K562 (cell line): ENCODE measurements around the gene SLC7A10. TPM values are rescaled to one million over a fixed set of nuclear protein-coding genes. Genes with fewer than 3 reads are reported as not detected.
A peak's percentile ranks its signal among the peaks of the same experiment; 100 is the strongest.
"Not testable (repeated sequence)": the region's sequence is repeated elsewhere in the genome, so short reads cannot be mapped to it uniquely, and the experiment has no call there.

Experiments
- ATAC-seq: fragments of 200-7000 bp; cut with Tn5 transposase; 3 replicates; pipeline ENCODE4 v1.9.1; 2020; ENCODE audit warnings: moderate library complexity
- BruUV-seq: library from RNA; stranded (reverse); fragments of 400-500 nt; replicated peaks from 2 replicates; lab custom pipeline; 2021; lab: Mats Ljungman, UMichigan
- CTCF ChIA-PET: fragments of 300-600 bp; formaldehyde crosslinking; extraction: SDS; loops from one replicate; lab custom pipeline; 2021; ENCODE audit warnings: low intra/inter-chr PET ratio; lab: Yijun Ruan, JAX
- POLR2A ChIA-PET: fragments of 300-600, 350-650 bp; sonication (Branson Sonifier 250); formaldehyde crosslinking; extraction: SDS; loops from one replicate; lab custom pipeline; 2021; ENCODE audit warnings: antibody characterized with exemption, inconsistent platforms; lab: Yijun Ruan, JAX
- DNase-seq, 4 experiments: peaks; one replicate each; pipeline versions ENCODE4 v3.0.0 to v3.0.0-alpha.2; 2011 to 2018; ENCODE audit warnings: low spot score in 3 of 4, mixed read lengths in 3 of 4; ENCODE audit errors: extremely low read depth in 1 of 4
- FAIRE-seq: peaks from 2 replicates; lab custom pipeline; 2011; peaks lifted over from hg19 to GRCh38; lab: Jason Lieb, UNC
- H2AFZ ChIP-seq: 2 replicates; pipeline ENCODE4 v1.6.0; 2011; ENCODE audit warnings: low read depth, low read length, control low read depth, inconsistent platforms
- H3K27ac ChIP-seq: fragments of 200-600 bp; 3 replicates; pipeline ENCODE4 v1.8.0; 2011; ENCODE audit warnings: low read depth, mild to moderate bottlenecking, control low read depth, inconsistent platforms, low read length, moderate library complexity, mixed read lengths; ENCODE audit errors: extremely low read depth
- H3K27me3 ChIP-seq, 2 experiments: fragments of 300-600 bp in 1 of 2; 2 replicates in 1 of 2; 3 replicates in 1 of 2; pipeline versions ENCODE4 v1.6.0 to v1.8.0; 2011; ENCODE audit warnings: inconsistent platforms in 2 of 2, low read length in 2 of 2, mild to moderate bottlenecking in 1 of 2, mixed read lengths in 1 of 2, moderate library complexity in 1 of 2; ENCODE audit not compliant: control insufficient read depth in 2 of 2, insufficient read depth in 2 of 2
- H3K36me3 ChIP-seq: fragments of 300-600 bp; 3 replicates; pipeline ENCODE4 v1.8.0; 2011; ENCODE audit warnings: mild to moderate bottlenecking, low read length, inconsistent platforms; ENCODE audit not compliant: control insufficient read depth, insufficient read depth
- H3K4me1 ChIP-seq, 2 experiments: fragments of 200-600 bp in 1 of 2; replicated peaks in 1 of 2; 2 replicates in 1 of 2; 3 replicates in 1 of 2; pipeline versions ENCODE4 v1.5.1 to v1.8.0; 2011; ENCODE audit warnings: inconsistent platforms in 2 of 2, low read length in 2 of 2, mild to moderate bottlenecking in 1 of 2, mixed read lengths in 1 of 2, moderate library complexity in 1 of 2; ENCODE audit not compliant: control insufficient read depth in 2 of 2, insufficient read depth in 2 of 2
- H3K4me2 ChIP-seq: 2 replicates; pipeline ENCODE4 v1.6.1; 2011; ENCODE audit warnings: low read length, control low read depth, inconsistent platforms, mixed read lengths; ENCODE audit not compliant: insufficient read depth
- H3K4me3 ChIP-seq: fragments of 200-600 bp; sonication (generic), shearing (Covaris generic); 2 replicates; pipeline ENCODE4 v1.5.1; 2016; ENCODE audit warnings: control low read depth, inconsistent platforms
- H3K79me2 ChIP-seq: fragments of 200-600 bp; 3 replicates; pipeline ENCODE4 v1.8.0; 2011; ENCODE audit warnings: low read length, inconsistent platforms; ENCODE audit not compliant: control insufficient read depth, insufficient read depth
- H3K9ac ChIP-seq, 2 experiments: 2 replicates each; pipeline versions ENCODE4 v1.6.0 to v1.6.1; 2011; ENCODE audit warnings: low read depth in 2 of 2, low read length in 2 of 2, control low read depth in 1 of 2, inconsistent platforms in 1 of 2, mild to moderate bottlenecking in 1 of 2, mixed read lengths in 1 of 2; ENCODE audit not compliant: insufficient read depth in 1 of 2
- H3K9me1 ChIP-seq: one replicate; pipeline ENCODE4 v1.6.0; 2011; ENCODE audit warnings: inconsistent platforms, mild to moderate bottlenecking, low read length, moderate library complexity; ENCODE audit not compliant: control insufficient read depth, insufficient read depth
- H3K9me3 ChIP-seq: replicated peaks from 2 replicates; pipeline ENCODE4 v1.5.1; 2011; ENCODE audit warnings: low read depth, low read length, inconsistent platforms; ENCODE audit not compliant: control insufficient read depth, insufficient read depth
- H4K20me1 ChIP-seq: replicated peaks from 2 replicates; pipeline ENCODE4 v1.6.1; 2011; ENCODE audit warnings: low read length, inconsistent platforms, mixed read lengths; ENCODE audit not compliant: control insufficient read depth, insufficient read depth
- AFF4 ChIP-seq: sonication (generic); formaldehyde crosslinking; IDR thresholded peaks from 2 replicates; pipeline ENCODE4 v1.8.0; 2023; ENCODE audit warnings: mild to moderate bottlenecking, missing genetic modification reagents
- ATF2 ChIP-seq: sonication (generic); formaldehyde crosslinking; IDR thresholded peaks from 2 replicates; pipeline ENCODE4 v1.8.1; 2022; ENCODE audit warnings: missing genetic modification reagents
- PTBP1 ChIP-seq: fragments of 200-400 bp; formaldehyde crosslinking; IDR thresholded peaks from 2 replicates; pipeline ENCODE4 v1.6.1; 2017; ENCODE audit warnings: low read depth, low read length
- RBM39 ChIP-seq: fragments of 200-400 bp; formaldehyde crosslinking; optimal IDR thresholded peaks from 2 replicates; pipeline ENCODE3; 2018; ENCODE audit warnings: low read depth, low read length
- TCF7 ChIP-seq: sonication (generic); IDR thresholded peaks from 2 replicates; pipeline ENCODE4 v1.6.1; 2016; ENCODE audit warnings: antibody characterized with exemption, borderline replicate concordance
- ZNF121 ChIP-seq: sonication (generic); formaldehyde crosslinking; conservative IDR thresholded peaks from 2 replicates; pipeline ENCODE4 v1.8.0; 2022; ENCODE audit warnings: missing genetic modification reagents
- ZNF408 ChIP-seq: fragments of 250-450 bp; sonication (Bioruptor Pico); IDR thresholded peaks from 2 replicates; pipeline ENCODE4 v1.4.0; 2020; ENCODE audit warnings: low read depth, mild to moderate bottlenecking, moderate library complexity
- ZNF740 ChIP-seq, 3 experiments: fragments of 200-800 bp in 1 of 3; sonication (Bioruptor generic) in 1 of 3; sonication (generic) in 1 of 3; formaldehyde crosslinking in 1 of 3; IDR thresholded peaks; 2 replicates each; pipeline versions ENCODE4 v1.6.1 to v1.8.0; 2016 to 2022; ENCODE audit warnings: mild to moderate bottlenecking in 2 of 3, missing compliant biosample characterization in 2 of 3, missing genetic modification characterization in 2 of 3, missing genetic modification reagents in 1 of 3
- WGBS: fragments of 100-300 bp; shearing (Covaris generic); methylation state at CpG from one replicate; pipeline ENCODE4 v1.1.6; 2016; ENCODE audit warnings: low coverage, mixed read lengths; ENCODE audit not compliant: insufficient coverage; ENCODE audit errors: missing lambda C conversion rate; 5-methylcytosine and 5-hydroxymethylcytosine counted together
- in situ Hi-C: fragments of 300-500 bp; cut with MboI; formaldehyde crosslinking; loops from 4 replicates; pipeline ENCODE4 v1.15.0; 2018; ENCODE audit warnings: inconsistent platforms, mixed read lengths
- intact Hi-C: fragments of 100-400 bp; cut with micrococcal nuclease; formaldehyde crosslinking; loops from 2 replicates; pipeline ENCODE4 v1.14.2; 2022
- polyA plus RNA-seq, 8 experiments: library from polyadenylated mRNA; depleted of rRNA in 4 of 8; stranded (reverse) in 5 of 8; unstranded in 3 of 8; fragments of >200 nt; fragmentation: Nextera tagmentation in 2 of 8; fragmentation: Illumina TruSeq in 1 of 8; extraction: Ambion mirVana in 2 of 8; extraction: Trizol in 1 of 8; gene quantifications; 2 replicates each; pipeline versions ENCODE4 v1.2.1 to v1.2.3, GENCODE V29; 2011 to 2014; ENCODE audit warnings: inconsistent platforms in 1 of 8, missing spikeins in 1 of 8
- total RNA-seq, 7 experiments: library from RNA; depleted of rRNA in 6 of 7; stranded (reverse); fragments of >200 nt in 6 of 7; fragmentation: Illumina TruSeq in 2 of 7; extraction: Trizol in 2 of 7; gene quantifications; 2 replicates each; pipeline versions ENCODE4 v1.2.1 to v1.2.3, GENCODE V29; 2011 to 2021; ENCODE audit warnings: low replicate concordance in 1 of 7

SLC7A10 gene
- total and polyA plus RNA-seq, 9 of the 15 experiments (the other 6 are each of a cell fraction or from before 2014, with no cell fraction given), result 0.07 TPM; not detected in 8

- intact Hi-C loops, result not testable (repeated sequence)
Measured at GRCh38 chr19:33191092-33191491, 34.6 kb downstream of the SLC7A10 start.

GRCh38 chr19:33189453-33189852 is 36.2 kb downstream of the SLC7A10 start:
- no peak for DNase-seq
- POLR2A ChIA-PET, result interaction anchor here (0.6 kb wide), 1 partner anchor 29 kb away, joined by 3 read pairs; no protein-coding TSS in a partner anchor
- in situ Hi-C loops, result no loop called here
- H3K9me1 ChIP-seq, result no peaks in the 10 kb centered on the region
- no peak overlapping the region for H3K9ac ChIP-seq
- H3K4me2 ChIP-seq, result no peak overlapping the region
- ATAC-seq, result no peak
- CTCF ChIA-PET, result interaction anchor here (1.2 to 1.8 kb wide), 2 partner anchors 46 to 63 kb away, joined by 3 to 4 read pairs; no protein-coding TSS in a partner anchor
- H3K79me2 ChIP-seq, result no peaks in the 10 kb centered on the region
- FAIRE-seq, result no peak
- intact Hi-C loops, result loop anchor here (10.0 kb wide), 1 partner anchor 65 kb away; no protein-coding TSS in a partner anchor
- no TSS peak for BruUV-seq
- no peaks in the 10 kb centered on the region for H3K9me3 ChIP-seq
- H3K36me3 ChIP-seq, result no peaks in the 10 kb centered on the region
- WGBS, result no CpG with 5 or more reads among the region's 1 CpG
- no peak overlapping the region for H3K27ac ChIP-seq
- no peak overlapping the region for H2AFZ ChIP-seq
- H3K27me3 ChIP-seq, result peaks cover 0 to 12% of the 10 kb centered on the region in 2 experiments; a peak in 2 of 5 replicates
- no peaks in the 10 kb centered on the region for H4K20me1 ChIP-seq
- no peak overlapping the region for H3K4me3 ChIP-seq
- H3K4me1 ChIP-seq, result no peaks in the 10 kb centered on the region; a peak in 1 of 5 replicates
- no peak for TF ChIP-seq AFF4 (CRISPR knock-in tag)
- TF ChIP-seq PTBP1, result no peak
- TF ChIP-seq ZNF408, result no peak
- TF ChIP-seq ATF2 (CRISPR knock-in tag), result no peak
- TF ChIP-seq TCF7, result no peak
- no peak for TF ChIP-seq ZNF740 (CRISPR knock-in tag; IDR thresholded peaks at IDR 0.05)
- no peak for TF ChIP-seq ZNF740 (tag; IDR thresholded peaks at IDR 0.05)
- TF ChIP-seq RBM39, result no peak

More at GRCh38 chr19:33191092-33191491, 34.6 kb downstream of the SLC7A10 start:
- H4K20me1 ChIP-seq, H3K79me2 ChIP-seq, H3K9me3 ChIP-seq, H3K9me1 ChIP-seq, H3K4me2 ChIP-seq, H2AFZ ChIP-seq, CTCF ChIA-PET, DNase-seq, H3K4me1 ChIP-seq, ATAC-seq, in situ Hi-C loops, BruUV-seq, H3K9ac ChIP-seq, H3K36me3 ChIP-seq, FAIRE-seq, H3K27ac ChIP-seq, H3K4me3 ChIP-seq: not testable (repeated sequence)
- H3K27me3 ChIP-seq, result peaks cover 0 to 22% of the 10 kb centered on the region in 2 experiments; a peak in 3 of 5 replicates
- 0% methylated on average over 4 of the region's 4 CpGs for WGBS
- POLR2A ChIA-PET, result interaction anchor here (1.1 kb wide), 1 partner anchor 13 kb away, joined by 3 read pairs; no protein-coding TSS in a partner anchor
- 0 out of 2 replicates have a peak, but pooled peaks have one; percentile 17 for TF ChIP-seq ZNF121 (CRISPR knock-in tag)
